ENCODE results near the gene NARF.

The NARF gene

DNA sequence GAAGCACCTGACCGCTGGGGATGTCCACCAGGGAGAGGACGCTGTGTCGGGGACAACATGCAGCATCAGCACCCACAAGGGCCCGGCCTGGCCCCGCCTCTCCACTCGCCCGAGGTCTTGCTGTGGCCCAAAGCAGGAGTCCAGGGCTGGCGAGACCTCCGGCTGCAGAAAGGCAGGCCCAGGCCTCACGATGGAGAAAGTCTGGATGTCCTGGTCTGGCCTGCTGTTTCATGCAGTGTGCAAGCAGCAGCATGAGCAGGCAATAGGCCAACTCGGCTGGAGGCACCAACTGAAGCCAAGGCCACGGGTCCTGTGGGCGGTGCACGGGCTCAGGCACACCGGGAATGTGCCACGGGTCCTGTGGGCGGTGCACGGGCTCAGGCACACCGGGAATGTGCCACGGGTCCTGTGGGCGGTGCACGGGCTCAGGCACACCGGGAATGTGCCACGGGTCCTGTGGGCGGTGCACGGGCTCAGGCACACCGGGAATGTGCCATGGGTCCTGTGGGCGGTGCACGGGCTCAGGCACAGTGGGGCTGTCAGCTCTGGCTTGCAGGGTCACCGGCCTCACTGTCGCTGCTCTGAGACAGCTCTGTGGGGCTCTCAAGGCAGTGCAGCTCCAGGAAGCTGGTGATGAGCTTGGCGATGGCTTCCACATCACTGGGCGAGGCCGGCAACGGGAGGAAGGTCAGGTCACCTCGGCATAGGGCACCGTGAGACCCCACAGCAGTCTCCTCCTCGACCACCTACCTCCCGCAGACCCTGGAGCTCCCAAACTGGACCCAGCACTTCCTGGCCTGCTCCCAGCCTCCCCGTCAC, 14.9 kb upstream of the NARF start:
- no peak for DNase-seq
- H3K9me3 ChIP-seq (ENCODE audit: severe bottlenecking): no peaks in the 10 kb centered on the region
- peaks cover 65% of the 10 kb centered on the region for H3K36me3 ChIP-seq
- no peaks in the 10 kb centered on the region for H3K27me3 ChIP-seq (ENCODE audit: insufficient read depth, low read depth, severe bottlenecking)
- TF ChIP-seq, protein P1, sequence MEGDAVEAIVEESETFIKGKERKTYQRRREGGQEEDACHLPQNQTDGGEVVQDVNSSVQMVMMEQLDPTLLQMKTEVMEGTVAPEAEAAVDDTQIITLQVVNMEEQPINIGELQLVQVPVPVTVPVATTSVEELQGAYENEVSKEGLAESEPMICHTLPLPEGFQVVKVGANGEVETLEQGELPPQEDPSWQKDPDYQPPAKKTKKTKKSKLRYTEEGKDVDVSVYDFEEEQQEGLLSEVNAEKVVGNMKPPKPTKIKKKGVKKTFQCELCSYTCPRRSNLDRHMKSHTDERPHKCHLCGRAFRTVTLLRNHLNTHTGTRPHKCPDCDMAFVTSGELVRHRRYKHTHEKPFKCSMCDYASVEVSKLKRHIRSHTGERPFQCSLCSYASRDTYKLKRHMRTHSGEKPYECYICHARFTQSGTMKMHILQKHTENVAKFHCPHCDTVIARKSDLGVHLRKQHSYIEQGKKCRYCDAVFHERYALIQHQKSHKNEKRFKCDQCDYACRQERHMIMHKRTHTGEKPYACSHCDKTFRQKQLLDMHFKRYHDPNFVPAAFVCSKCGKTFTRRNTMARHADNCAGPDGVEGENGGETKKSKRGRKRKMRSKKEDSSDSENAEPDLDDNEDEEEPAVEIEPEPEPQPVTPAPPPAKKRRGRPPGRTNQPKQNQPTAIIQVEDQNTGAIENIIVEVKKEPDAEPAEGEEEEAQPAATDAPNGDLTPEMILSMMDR (IDR thresholded peaks at IDR 0.05; ENCODE audit: low read depth, low read length): no peak
- H3K27ac ChIP-seq: no peak overlapping the region
- H3K4me3 ChIP-seq (ENCODE audit: low read depth, low read length): no peak overlapping the region

DNA sequence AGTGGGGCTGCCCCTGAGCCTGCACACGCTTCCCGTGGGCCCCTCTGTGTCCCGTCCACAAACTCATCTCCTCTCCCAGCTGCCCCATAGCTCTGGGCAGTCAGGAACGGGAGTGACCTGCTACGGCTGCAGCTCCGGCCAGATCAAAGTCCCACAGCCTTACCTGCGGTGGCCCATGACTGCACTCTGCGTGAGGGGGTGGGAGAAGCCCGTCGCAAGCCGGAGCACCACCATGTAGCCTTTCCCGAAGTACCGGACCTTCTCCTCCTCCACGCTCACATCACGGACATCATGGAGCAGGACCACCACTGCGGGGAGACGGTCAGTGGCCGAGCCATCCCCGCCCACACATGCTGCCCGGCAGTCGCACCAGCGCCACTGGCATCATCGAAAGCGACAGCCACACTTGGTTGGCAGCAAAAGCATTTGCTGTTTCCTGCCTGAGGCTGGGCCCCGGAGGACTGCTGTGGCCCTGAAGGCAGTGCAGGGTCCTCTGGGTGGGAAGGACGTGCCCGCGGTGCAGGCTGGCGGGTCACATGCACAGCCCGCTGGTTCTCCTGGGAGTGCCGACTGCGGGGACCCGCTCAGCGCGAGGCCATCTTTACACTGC, 14.2 kb upstream of the NARF start:
- H3K27me3 ChIP-seq (ENCODE audit: insufficient read depth, low read depth, severe bottlenecking): no peaks in the 10 kb centered on the region
- H3K27ac ChIP-seq: no peak overlapping the region
- H3K4me3 ChIP-seq (ENCODE audit: low read depth, low read length): no peak overlapping the region
- TF ChIP-seq, protein P1 (IDR thresholded peaks at IDR 0.05; ENCODE audit: low read depth, low read length): no peak
- no peaks in the 10 kb centered on the region for H3K9me3 ChIP-seq (ENCODE audit: severe bottlenecking)
- DNase-seq: no peak
- H3K36me3 ChIP-seq: peaks cover 62% of the 10 kb centered on the region

DNA sequence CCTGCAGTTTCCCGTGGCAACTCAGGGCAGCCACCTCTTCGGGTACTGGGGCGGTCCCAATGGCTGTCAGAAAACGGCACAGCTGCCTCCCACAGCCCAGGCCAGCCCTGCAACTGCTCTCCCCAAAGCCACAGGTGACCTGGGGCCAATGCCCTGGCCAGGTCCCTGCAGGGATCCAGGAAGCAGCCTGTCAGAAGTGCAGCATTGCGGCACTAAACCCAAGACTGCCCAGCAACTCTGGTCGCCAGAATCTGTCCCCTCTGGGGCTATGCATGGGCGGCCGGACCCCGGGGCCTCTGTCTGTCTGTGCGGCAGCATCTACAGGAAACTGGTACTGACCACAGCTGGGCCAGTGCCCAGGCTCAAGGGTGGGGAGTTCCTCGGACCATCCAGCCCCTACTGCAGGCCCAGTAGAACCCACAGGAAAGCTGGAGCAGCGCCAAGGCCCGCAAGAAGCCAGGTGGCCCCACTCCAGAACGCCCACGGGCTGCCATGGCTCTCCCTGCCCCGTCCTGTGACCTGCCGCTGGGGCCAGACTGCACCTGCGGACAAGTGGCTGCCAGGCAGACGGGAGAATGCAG, 13.5 kb upstream of the NARF start:
- no peaks in the 10 kb centered on the region for H3K9me3 ChIP-seq (ENCODE audit: severe bottlenecking)
- no peaks in the 10 kb centered on the region for H3K27me3 ChIP-seq (ENCODE audit: insufficient read depth, low read depth, severe bottlenecking)
- no peak for DNase-seq
- no peak overlapping the region for H3K27ac ChIP-seq
- peaks cover 55% of the 10 kb centered on the region for H3K36me3 ChIP-seq
- no peak overlapping the region for H3K4me3 ChIP-seq (ENCODE audit: low read depth, low read length)
- TF ChIP-seq, protein P1 (IDR thresholded peaks at IDR 0.05; ENCODE audit: low read depth, low read length): no peak

DNA sequence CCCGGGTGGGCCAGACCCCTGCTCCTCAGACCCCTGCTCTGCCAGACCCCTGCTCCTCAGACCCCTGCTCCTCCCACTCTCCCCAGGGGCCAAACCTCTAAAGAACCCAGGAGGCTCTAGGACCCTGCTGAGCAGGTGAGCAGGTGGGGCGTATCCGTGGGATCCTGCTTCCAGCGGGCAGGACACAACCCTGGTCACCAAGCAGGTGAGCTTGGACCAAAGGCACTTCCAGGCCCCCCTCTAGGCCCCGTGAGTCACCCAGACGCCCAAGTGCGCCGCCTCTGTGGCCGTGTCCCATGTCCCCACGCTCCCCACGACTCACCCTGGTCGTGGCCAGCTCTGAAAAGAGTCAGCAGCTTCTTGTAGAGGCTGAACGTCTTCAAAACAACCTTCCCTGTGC, 13.0 kb upstream of the NARF start:
- no peaks in the 10 kb centered on the region for H3K9me3 ChIP-seq (ENCODE audit: severe bottlenecking)
- peaks cover 56% of the 10 kb centered on the region for H3K36me3 ChIP-seq
- no peak overlapping the region for H3K27ac ChIP-seq
- DNase-seq: no peak
- no peaks in the 10 kb centered on the region for H3K27me3 ChIP-seq (ENCODE audit: insufficient read depth, low read depth, severe bottlenecking)
- TF ChIP-seq, protein P1 (IDR thresholded peaks at IDR 0.05; ENCODE audit: low read depth, low read length): no peak
- no peak overlapping the region for H3K4me3 ChIP-seq (ENCODE audit: low read depth, low read length)

DNA sequence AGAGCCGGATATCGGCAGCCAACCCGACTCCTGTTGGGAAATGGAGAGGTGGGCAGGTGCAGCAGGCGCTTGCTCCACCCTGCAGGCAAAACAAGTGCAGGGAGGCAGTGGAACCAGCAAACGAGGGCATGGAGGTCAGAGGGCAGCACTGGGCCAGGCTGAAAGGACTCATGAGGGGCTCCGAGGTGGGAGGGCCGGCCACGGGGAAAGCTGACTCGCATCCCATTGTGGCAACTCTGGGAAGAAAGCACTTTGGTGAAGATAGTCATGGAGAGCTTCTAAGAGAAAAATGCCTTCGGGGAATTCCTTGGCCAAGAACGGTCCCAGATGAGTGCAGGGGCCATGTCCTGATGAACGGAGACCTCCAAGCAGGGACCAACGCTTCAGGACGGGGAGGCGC, 12.4 kb upstream of the NARF start:
- TF ChIP-seq, protein P1 (IDR thresholded peaks at IDR 0.05; ENCODE audit: low read depth, low read length): no peak
- Histone ChIP-seq H3K9me3 (ENCODE audit: severe bottlenecking) (no peaks in the 10 kb centered on the region), H3K27ac (no peak overlapping the region), H3K36me3 (peaks cover 56% of the 10 kb centered on the region), H3K27me3 (ENCODE audit: insufficient read depth, low read depth, severe bottlenecking) (no peaks in the 10 kb centered on the region), H3K4me3 (ENCODE audit: low read depth, low read length) (no peak overlapping the region)
- no peak for DNase-seq
